ENCODE measurements around the gene DBNDD1. TPM values are rescaled to one million over a fixed set of nuclear protein-coding genes. Genes with fewer than 3 reads are reported as not detected.
A peak's percentile ranks its signal among the peaks of the same experiment; 100 is the strongest.

The DBNDD1 gene
- total RNA-seq, 1 donor from 2014 or later = 24.0 TPM

DNA sequence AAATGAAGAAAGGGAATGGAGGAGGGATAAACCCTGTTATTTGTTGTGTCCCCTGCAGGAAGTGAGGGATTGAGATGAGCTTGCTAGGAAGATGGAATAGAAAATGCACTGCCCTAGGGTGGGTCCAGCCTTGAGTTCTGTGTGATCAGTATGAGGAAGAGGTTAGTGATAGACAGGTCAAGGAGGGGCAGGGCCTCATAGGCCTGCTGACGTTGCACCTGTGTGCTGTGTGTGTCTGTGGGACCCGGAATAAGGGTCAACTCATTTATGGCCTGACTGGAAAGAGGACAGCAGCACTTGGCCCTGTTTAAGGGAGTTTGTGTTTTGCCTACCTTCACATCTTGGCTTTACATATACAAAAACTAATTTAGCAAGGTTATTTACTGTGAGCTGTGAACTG, 44.4 kb downstream of the DBNDD1 start:
- Mint-ChIP-seq H3K4me3 (ENCODE audit: unreplicated experiment) (peak overlapping the region; percentile 62), H3K27me3 (ENCODE audit: low read depth, unreplicated experiment) (no peaks in the 10 kb centered on the region), H3K9me3 (ENCODE audit: unreplicated experiment) (peaks cover 11% of the 10 kb centered on the region), H3K4me1 (ENCODE audit: low read depth, unreplicated experiment) (peaks cover 14% of the 10 kb centered on the region), H3K36me3 (ENCODE audit: low read depth, unreplicated experiment) (peaks cover 17% of the 10 kb centered on the region), H3K27ac (ENCODE audit: unreplicated experiment) (no peak overlapping the region)
- no peak overlapping the region for H3K27ac ChIP-seq (ENCODE audit: low read depth, low read length)
- no peak overlapping the region for H3K9ac ChIP-seq (ENCODE audit: low read length)
- FAIRE-seq (no peak), DNase-seq (ENCODE audit: low read depth) (no peak)
- H3K4me2 ChIP-seq (ENCODE audit: low read length) = no peak overlapping the region
- no peak overlapping the region for H2AFZ ChIP-seq (ENCODE audit: low read depth, low read length)
- peaks cover 34% of the 10 kb centered on the region for H4K20me1 ChIP-seq (ENCODE audit: insufficient read depth, low read length)
- peaks cover 13% of the 10 kb centered on the region for H3K9me3 ChIP-seq (ENCODE audit: insufficient read depth, low read depth, low read length)
- peaks cover 83% of the 10 kb centered on the region for H3K79me2 ChIP-seq (ENCODE audit: insufficient read depth, low read length)
- H3K27me3 ChIP-seq (ENCODE audit: insufficient read depth, low read length) = no peaks in the 10 kb centered on the region
- peaks cover 20% of the 10 kb centered on the region for H3K4me1 ChIP-seq (ENCODE audit: insufficient read depth, low read length)
- TF ChIP-seq, protein P1, sequence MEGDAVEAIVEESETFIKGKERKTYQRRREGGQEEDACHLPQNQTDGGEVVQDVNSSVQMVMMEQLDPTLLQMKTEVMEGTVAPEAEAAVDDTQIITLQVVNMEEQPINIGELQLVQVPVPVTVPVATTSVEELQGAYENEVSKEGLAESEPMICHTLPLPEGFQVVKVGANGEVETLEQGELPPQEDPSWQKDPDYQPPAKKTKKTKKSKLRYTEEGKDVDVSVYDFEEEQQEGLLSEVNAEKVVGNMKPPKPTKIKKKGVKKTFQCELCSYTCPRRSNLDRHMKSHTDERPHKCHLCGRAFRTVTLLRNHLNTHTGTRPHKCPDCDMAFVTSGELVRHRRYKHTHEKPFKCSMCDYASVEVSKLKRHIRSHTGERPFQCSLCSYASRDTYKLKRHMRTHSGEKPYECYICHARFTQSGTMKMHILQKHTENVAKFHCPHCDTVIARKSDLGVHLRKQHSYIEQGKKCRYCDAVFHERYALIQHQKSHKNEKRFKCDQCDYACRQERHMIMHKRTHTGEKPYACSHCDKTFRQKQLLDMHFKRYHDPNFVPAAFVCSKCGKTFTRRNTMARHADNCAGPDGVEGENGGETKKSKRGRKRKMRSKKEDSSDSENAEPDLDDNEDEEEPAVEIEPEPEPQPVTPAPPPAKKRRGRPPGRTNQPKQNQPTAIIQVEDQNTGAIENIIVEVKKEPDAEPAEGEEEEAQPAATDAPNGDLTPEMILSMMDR (IDR thresholded peaks at IDR 0.05; ENCODE audit: insufficient read depth, low read depth, low read length) = no peak
- TF ChIP-seq EZH2 (IDR thresholded peaks at IDR 0.05; ENCODE audit: insufficient read depth, low read length) = no peak
- no peak overlapping the region for H3K4me3 ChIP-seq (ENCODE audit: insufficient read depth, low read depth, low read length)
- H3K36me3 ChIP-seq (ENCODE audit: insufficient read depth, low read length) = peaks cover 12% of the 10 kb centered on the region

- Histone ChIP-seq H3K27me3 (ENCODE audit: insufficient read depth, low read length) (no peaks in the 10 kb centered on the region), H3K79me2 (ENCODE audit: insufficient read depth, low read length) (peaks cover 79% of the 10 kb centered on the region), H3K27ac (ENCODE audit: low read depth, low read length) (no peak overlapping the region), H3K4me3 (ENCODE audit: insufficient read depth, low read depth, low read length) (peak overlapping the region; percentile 86), H3K4me1 (ENCODE audit: insufficient read depth, low read length) (peaks cover 20% of the 10 kb centered on the region), H3K4me2 (ENCODE audit: low read length) (peak overlapping the region; percentile 93), H3K9ac (ENCODE audit: low read length) (peak overlapping the region; percentile 95), H4K20me1 (ENCODE audit: insufficient read depth, low read length) (peaks cover 32% of the 10 kb centered on the region), H2AFZ (ENCODE audit: low read depth, low read length) (no peak overlapping the region), H3K36me3 (ENCODE audit: insufficient read depth, low read length) (peaks cover 11% of the 10 kb centered on the region), H3K9me3 (ENCODE audit: insufficient read depth, low read depth, low read length) (peaks cover 13% of the 10 kb centered on the region)
- FAIRE-seq (no peak), DNase-seq (ENCODE audit: low read depth) (no peak)
- peaks cover 11% of the 10 kb centered on the region for H3K9me3 Mint-ChIP-seq (ENCODE audit: unreplicated experiment)
- H3K27me3 Mint-ChIP-seq (ENCODE audit: low read depth, unreplicated experiment) = no peaks in the 10 kb centered on the region
- H3K4me1 Mint-ChIP-seq (ENCODE audit: low read depth, unreplicated experiment) = peaks cover 14% of the 10 kb centered on the region
- peaks cover 15% of the 10 kb centered on the region for H3K36me3 Mint-ChIP-seq (ENCODE audit: low read depth, unreplicated experiment)
- TF ChIP-seq EZH2 (IDR thresholded peaks at IDR 0.05; ENCODE audit: insufficient read depth, low read length) = no peak
- TF ChIP-seq, protein P1 (IDR thresholded peaks at IDR 0.05; ENCODE audit: insufficient read depth, low read depth, low read length) = no peak
- peak overlapping the region; percentile 51 for H3K27ac Mint-ChIP-seq (ENCODE audit: unreplicated experiment)
- H3K4me3 Mint-ChIP-seq (ENCODE audit: unreplicated experiment) = peak overlapping the region; percentile 98
Observed at GRCh38 chr16:89973654-89974335, 45.5 kb downstream of the DBNDD1 start.

- TF ChIP-seq EZH2 (IDR thresholded peaks at IDR 0.05; ENCODE audit: insufficient read depth, low read length) = no peak
- TF ChIP-seq, protein P1 (IDR thresholded peaks at IDR 0.05; ENCODE audit: insufficient read depth, low read depth, low read length) = no peak
- Mint-ChIP-seq H3K27me3 (ENCODE audit: low read depth, unreplicated experiment) (no peaks in the 10 kb centered on the region), H3K4me3 (ENCODE audit: unreplicated experiment) (peak overlapping the region; percentile 98), H3K36me3 (ENCODE audit: low read depth, unreplicated experiment) (peaks cover 15% of the 10 kb centered on the region), H3K9me3 (ENCODE audit: unreplicated experiment) (peaks cover 11% of the 10 kb centered on the region), H3K27ac (ENCODE audit: unreplicated experiment) (peak overlapping the region; percentile 91), H3K4me1 (ENCODE audit: low read depth, unreplicated experiment) (peaks cover 14% of the 10 kb centered on the region)
- H3K36me3 ChIP-seq (ENCODE audit: insufficient read depth, low read length) = peaks cover 11% of the 10 kb centered on the region
- no peak for FAIRE-seq
- H3K27me3 ChIP-seq (ENCODE audit: insufficient read depth, low read length) = no peaks in the 10 kb centered on the region
- peak overlapping the region; percentile 93 for H3K4me2 ChIP-seq (ENCODE audit: low read length)
- peak overlapping the region; percentile 95 for H3K9ac ChIP-seq (ENCODE audit: low read length)
- H3K4me1 ChIP-seq (ENCODE audit: insufficient read depth, low read length) = peaks cover 20% of the 10 kb centered on the region
- H3K9me3 ChIP-seq (ENCODE audit: insufficient read depth, low read depth, low read length) = peaks cover 13% of the 10 kb centered on the region
- H2AFZ ChIP-seq (ENCODE audit: low read depth, low read length) = peak overlapping the region; percentile 82
- H4K20me1 ChIP-seq (ENCODE audit: insufficient read depth, low read length) = peaks cover 30% of the 10 kb centered on the region
- no peak for DNase-seq (ENCODE audit: low read depth)
- peak overlapping the region; percentile 83 for H3K27ac ChIP-seq (ENCODE audit: low read depth, low read length)
- H3K79me2 ChIP-seq (ENCODE audit: insufficient read depth, low read length) = peaks cover 77% of the 10 kb centered on the region
- peak overlapping the region; percentile 86 for H3K4me3 ChIP-seq (ENCODE audit: insufficient read depth, low read depth, low read length)
Observed at GRCh38 chr16:89973235-89973634, 46.0 kb downstream of the DBNDD1 start.
